ENCODE data around the gene MBOAT2.
A peak's percentile ranks its signal among the peaks of the same experiment; 100 is the strongest.
"Not testable (repeated sequence)": the region's sequence is repeated elsewhere in the genome, so short reads cannot be mapped to it uniquely, and the experiment has no call there.

Gene MBOAT2

GRCh38 chr2:8938384-8938783 is 65.1 kb downstream of the MBOAT2 start:
- DNase-seq = no peak

GRCh38 chr2:8935982-8936381 is 67.5 kb downstream of the MBOAT2 start:
- no peak for DNase-seq

- no peak for DNase-seq
Observed at GRCh38 chr2:8934338-8934737, 69.1 kb downstream of the MBOAT2 start.

- no peak for DNase-seq
Observed at GRCh38 chr2:8932702-8933101, 70.8 kb downstream of the MBOAT2 start.

GRCh38 chr2:8930185-8930584 is 73.3 kb downstream of the MBOAT2 start:
- DNase-seq = not testable (repeated sequence)

GRCh38 chr2:8929128-8929527 is 74.4 kb downstream of the MBOAT2 start:
- no peak for DNase-seq

- DNase-seq = peak; percentile 8
Observed at GRCh38 chr2:8927510-8928455, 75.7 kb downstream of the MBOAT2 start.

GRCh38 chr2:8926356-8926755 is 77.1 kb downstream of the MBOAT2 start:
- DNase-seq = no peak

GRCh38 chr2:8925411-8925810 is 78.1 kb downstream of the MBOAT2 start:
- no peak for DNase-seq

- DNase-seq = no peak
Observed at GRCh38 chr2:8923183-8923582, 80.3 kb downstream of the MBOAT2 start.

- no peak for DNase-seq
Observed at GRCh38 chr2:8922431-8922830, 81.1 kb downstream of the MBOAT2 start.

GRCh38 chr2:8918412-8918811 is 85.1 kb downstream of the MBOAT2 start:
- DNase-seq = no peak

- DNase-seq = no peak
Observed at GRCh38 chr2:8915941-8916340, 87.5 kb downstream of the MBOAT2 start.

GRCh38 chr2:8913767-8914166 is 89.7 kb downstream of the MBOAT2 start:
- not testable (repeated sequence) for DNase-seq

GRCh38 chr2:8907764-8908288 is 95.7 kb downstream of the MBOAT2 start:
- no peak for DNase-seq

- not testable (repeated sequence) for DNase-seq
Observed at GRCh38 chr2:8903924-8904323, 99.6 kb downstream of the MBOAT2 start.

GRCh38 chr2:8902757-8903156 is 100.7 kb downstream of the MBOAT2 start:
- not testable (repeated sequence) for DNase-seq

GRCh38 chr2:8897206-8897605 is 106.3 kb downstream of the MBOAT2 start:
- DNase-seq = not testable (repeated sequence)

GRCh38 chr2:8896671-8897070 is 106.8 kb downstream of the MBOAT2 start:
- not testable (repeated sequence) for DNase-seq

GRCh38 chr2:8895087-8895912 is 108.2 kb downstream of the MBOAT2 start:
- not testable (repeated sequence) for DNase-seq

- DNase-seq = no peak
Observed at GRCh38 chr2:8893978-8894820, 109.3 kb downstream of the MBOAT2 start.

- DNase-seq = no peak
Observed at GRCh38 chr2:8893474-8893873, 110.0 kb downstream of the MBOAT2 start.

GRCh38 chr2:8892111-8892510 is 111.4 kb downstream of the MBOAT2 start:
- no peak for DNase-seq

All from OCI-M1 (cell line).